ENCODE results near the gene NKAP. TPM values are rescaled to one million over a fixed set of nuclear protein-coding genes. Genes with fewer than 3 reads are reported as not detected.

NKAP gene
- 1 to 10 TPM; 5.2 to 7.1 (median 7.0) TPM for total RNA-seq
- long read RNA-seq, donor 1, full-length matches to known transcripts, result 13 of 20 reads
- long read RNA-seq, donor 1, partial matches to known transcripts, result 5 of 20 reads
- long read RNA-seq, donor 1, other reads (novel, unspliced or antisense), result 2 of 20 reads
- long read RNA-seq, donor 2, partial matches to known transcripts, result 11 of 12 reads
- long read RNA-seq, donor 2, other reads (novel, unspliced or antisense), result 1 of 12 reads

DNA sequence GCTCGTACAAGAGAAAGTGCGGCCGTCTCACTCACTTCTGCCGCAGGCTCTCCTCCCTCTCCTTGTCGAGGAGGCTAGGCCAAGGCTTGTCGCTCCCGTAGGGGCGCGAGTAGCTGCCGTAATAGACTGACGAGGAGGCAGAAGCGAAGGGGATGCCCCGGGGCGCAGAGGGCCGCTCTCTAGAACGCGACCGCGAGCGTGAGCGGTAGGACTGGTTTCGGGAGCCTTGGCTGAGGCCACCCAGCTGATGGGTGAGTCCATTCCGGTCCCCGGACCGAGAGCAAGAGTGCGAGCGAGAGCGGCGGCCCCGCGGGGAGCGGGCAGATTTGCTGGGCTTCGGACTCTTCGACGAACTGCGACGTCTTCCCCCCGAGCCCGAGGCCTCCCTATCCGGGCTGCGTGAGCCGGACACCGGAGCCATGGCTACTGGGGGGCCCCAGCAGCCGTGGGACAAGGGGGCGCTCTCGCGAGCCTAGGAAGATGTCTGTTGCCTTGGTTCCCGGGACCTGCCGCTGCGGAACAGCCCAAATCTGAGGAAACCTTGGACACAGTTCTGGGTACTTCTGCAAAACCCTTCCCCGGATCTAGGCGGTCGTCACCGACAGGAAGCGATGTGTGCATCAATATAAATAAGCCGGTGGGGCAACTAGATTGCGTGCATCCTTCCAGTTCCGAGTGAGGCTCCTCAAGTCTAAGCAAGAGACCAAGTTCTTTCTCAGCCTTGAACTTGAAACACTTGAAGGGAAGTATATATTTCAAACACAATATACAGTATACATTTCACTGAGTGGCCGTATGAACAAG lies at the start of gene NKAP:
Gene NKAP (minus strand): TSS at position 567 of the 804 bp plus-strand sequence. CDS start 146 bp downstream, at position 421.
- ATAC-seq, result peak; percentile 97
- peak; percentile 74 to 82 (median 77) for DNase-seq
- Histone ChIP-seq H3K4me3 (peak within 1 kb of the TSS; percentile 42), H3K9me3 (no peaks in the 10 kb centered on the region), H3K4me1 (ENCODE audit: low read depth) (no peaks in the 10 kb centered on the region), H3K36me3 (ENCODE audit: low read depth) (no peaks in the 10 kb centered on the region)
- TF ChIP-seq, protein P1, sequence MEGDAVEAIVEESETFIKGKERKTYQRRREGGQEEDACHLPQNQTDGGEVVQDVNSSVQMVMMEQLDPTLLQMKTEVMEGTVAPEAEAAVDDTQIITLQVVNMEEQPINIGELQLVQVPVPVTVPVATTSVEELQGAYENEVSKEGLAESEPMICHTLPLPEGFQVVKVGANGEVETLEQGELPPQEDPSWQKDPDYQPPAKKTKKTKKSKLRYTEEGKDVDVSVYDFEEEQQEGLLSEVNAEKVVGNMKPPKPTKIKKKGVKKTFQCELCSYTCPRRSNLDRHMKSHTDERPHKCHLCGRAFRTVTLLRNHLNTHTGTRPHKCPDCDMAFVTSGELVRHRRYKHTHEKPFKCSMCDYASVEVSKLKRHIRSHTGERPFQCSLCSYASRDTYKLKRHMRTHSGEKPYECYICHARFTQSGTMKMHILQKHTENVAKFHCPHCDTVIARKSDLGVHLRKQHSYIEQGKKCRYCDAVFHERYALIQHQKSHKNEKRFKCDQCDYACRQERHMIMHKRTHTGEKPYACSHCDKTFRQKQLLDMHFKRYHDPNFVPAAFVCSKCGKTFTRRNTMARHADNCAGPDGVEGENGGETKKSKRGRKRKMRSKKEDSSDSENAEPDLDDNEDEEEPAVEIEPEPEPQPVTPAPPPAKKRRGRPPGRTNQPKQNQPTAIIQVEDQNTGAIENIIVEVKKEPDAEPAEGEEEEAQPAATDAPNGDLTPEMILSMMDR (IDR thresholded peaks at IDR 0.05), result no peak
- intact Hi-C loops (cut with DNase I, micrococcal nuclease), result no loop called here

DNA sequence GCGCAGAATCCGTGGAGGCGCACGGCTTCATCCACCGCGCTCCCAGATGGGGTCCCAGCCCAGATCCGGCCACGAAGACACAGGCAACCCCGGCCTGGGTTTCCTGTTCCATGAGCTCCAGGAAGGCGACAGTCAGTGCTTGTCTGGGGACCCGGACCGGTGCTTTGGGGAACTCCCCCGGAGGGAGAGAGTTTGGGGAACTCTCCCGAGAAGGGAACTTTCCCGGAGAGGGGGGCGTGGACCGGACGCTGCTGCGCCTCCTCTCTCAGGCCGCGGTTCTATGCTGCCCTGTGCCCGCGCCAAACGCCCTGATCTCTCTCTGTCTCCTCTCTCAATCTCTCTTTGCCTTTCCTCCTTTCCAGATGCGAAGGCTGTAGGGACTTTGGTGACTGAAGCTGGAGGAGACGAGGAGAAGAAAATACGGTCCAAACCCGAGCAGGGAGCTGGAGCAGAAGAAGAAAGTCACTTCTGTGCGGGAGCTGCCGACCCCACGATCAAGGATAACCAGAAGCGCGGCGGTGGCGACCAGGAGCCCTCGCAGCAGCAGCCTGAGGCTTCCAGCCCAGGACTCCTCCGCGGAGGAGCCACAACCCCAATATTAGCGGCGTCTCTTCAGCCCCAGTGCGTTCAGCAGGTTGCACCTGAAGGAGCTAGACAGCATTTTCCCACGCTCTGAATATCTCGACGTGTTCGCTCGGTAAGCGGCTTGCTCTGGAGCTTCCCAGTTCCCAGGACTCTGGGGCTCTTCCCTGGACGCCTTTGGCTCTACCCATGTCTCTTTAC lies 47.6 kb upstream of the NKAP start:
- TF ChIP-seq, protein P1 (IDR thresholded peaks at IDR 0.05), result no peak
- no peaks in the 10 kb centered on the region for H3K9me3 ChIP-seq
- intact Hi-C loops (cut with DNase I, micrococcal nuclease), result no loop called here
- ATAC-seq (peak; percentile 25), DNase-seq (no peak)
- peaks cover 3% of the 10 kb centered on the region for H3K4me1 ChIP-seq (ENCODE audit: low read depth)
- H3K36me3 ChIP-seq (ENCODE audit: low read depth), result no peaks in the 10 kb centered on the region
- no peak overlapping the region for H3K4me3 ChIP-seq

DNA sequence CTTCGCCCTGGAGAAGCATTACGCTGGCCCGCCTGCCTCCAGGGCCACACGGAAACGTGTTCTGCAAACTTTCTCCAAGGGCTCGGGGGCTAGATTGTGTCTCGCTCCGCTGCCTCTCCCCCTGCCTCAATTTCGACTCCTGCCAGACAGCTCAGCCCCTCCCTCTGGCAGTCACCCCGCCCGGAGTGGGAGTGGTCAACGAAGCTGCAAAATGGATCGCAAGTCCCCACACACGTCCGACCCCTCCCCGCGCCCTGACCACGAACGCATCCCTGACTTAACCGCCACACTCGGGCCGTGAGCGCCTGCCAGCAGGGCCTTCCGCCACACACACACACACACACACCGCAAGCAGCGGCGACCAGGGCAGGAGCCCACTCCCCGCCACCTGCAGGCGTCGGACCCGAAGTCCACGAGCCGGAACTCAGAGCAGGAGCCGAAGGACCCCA lies 47.0 kb upstream of the NKAP start:
- intact Hi-C loops (cut with DNase I, micrococcal nuclease), result no loop called here

DNA sequence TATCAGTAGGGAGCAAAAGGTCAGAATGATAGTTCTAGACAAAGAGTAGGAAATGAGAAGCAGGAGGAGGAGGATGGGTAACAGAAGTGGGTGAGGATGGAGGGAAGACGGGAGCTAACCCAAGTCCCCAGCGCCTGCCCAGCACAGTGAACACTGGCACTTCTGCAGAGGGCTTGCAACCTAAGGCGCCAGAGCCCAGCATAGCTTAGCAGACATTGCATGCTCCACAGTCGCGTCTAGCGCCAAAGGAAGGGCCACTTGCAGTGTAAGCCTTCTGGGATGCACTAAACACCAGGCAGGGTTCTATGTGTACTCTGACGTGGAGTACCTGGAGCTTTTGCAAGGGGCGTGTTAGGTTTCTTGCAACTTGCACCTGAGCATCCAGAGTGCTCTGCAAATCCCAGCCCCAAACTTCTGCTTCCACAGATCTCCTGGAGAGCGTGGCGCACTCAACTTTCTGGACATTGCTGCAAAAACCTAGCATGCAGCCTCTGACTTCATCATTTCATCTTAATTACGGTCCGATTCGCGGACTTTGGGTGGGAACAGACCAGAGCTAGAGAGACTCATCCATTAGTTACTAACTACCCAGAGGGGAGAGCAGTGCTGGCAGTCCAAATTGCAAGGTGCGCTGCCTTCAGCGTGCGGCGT lies 46.5 kb upstream of the NKAP start:
- Histone ChIP-seq H3K9me3 (no peaks in the 10 kb centered on the region), H3K36me3 (ENCODE audit: low read depth) (no peaks in the 10 kb centered on the region), H3K4me1 (ENCODE audit: low read depth) (peaks cover 3% of the 10 kb centered on the region), H3K4me3 (no peak overlapping the region)
- TF ChIP-seq, protein P1 (IDR thresholded peaks at IDR 0.05), result no peak
- intact Hi-C loops (cut with DNase I, micrococcal nuclease), result no loop called here
- no peak for ATAC-seq
- DNase-seq, result no peak

More for the DNA sequence above, 47.0 kb upstream of the NKAP start:
- H3K36me3 ChIP-seq (ENCODE audit: low read depth), result no peaks in the 10 kb centered on the region
- TF ChIP-seq, protein P1 (IDR thresholded peaks at IDR 0.05), result no peak
- H3K9me3 ChIP-seq, result no peaks in the 10 kb centered on the region
- peak in 1 of 3 donors; percentile 51 for DNase-seq
- H3K4me3 ChIP-seq, result no peak overlapping the region
- ATAC-seq, result peak; percentile 24
- H3K4me1 ChIP-seq (ENCODE audit: low read depth), result peaks cover 3% of the 10 kb centered on the region

DNA sequence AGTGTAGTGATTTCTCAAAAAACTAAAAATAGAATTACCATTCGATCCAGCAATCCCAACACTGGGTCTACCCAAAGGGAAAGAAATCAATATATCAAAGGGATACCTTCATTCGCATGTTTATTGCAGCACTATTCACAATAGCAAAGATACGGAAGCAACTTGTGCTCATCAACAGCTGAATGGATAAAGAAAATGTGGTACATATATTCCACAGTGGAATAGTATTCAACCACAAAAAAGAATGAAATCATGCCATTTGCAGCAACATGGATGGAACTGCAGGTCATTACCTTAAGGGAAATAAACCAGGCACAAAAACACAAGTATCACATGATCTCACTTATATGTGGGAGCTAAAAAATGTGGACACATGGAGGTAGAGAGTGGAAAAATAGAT lies 42.7 kb upstream of the NKAP start:
- intact Hi-C loops (cut with DNase I, micrococcal nuclease), result no loop called here
- H3K4me3 ChIP-seq, result no peak overlapping the region
- no peaks in the 10 kb centered on the region for H3K36me3 ChIP-seq (ENCODE audit: low read depth)
- TF ChIP-seq, protein P1 (IDR thresholded peaks at IDR 0.05), result no peak
- DNase-seq (no peak), ATAC-seq (no peak)
- H3K4me1 ChIP-seq (ENCODE audit: low read depth), result peaks cover 3% of the 10 kb centered on the region
- no peaks in the 10 kb centered on the region for H3K9me3 ChIP-seq
